Transverse colon (tissue), 4 donors: ENCODE results near the gene LINGO1. TPM values are rescaled to one million over a fixed set of nuclear protein-coding genes. Genes with fewer than 3 reads are reported as not detected.

Experiments used
- DNase-seq: peaks from one replicate; pipeline ENCODE4 v3.0.0-alpha.2; 2019
- H3K27ac ChIP-seq, 4 donors: fragments of 200-600 bp; sonication (generic); 2 replicates each; pipeline ENCODE4 v1.5.1; 2016 to 2018; ENCODE audit warnings: inconsistent platforms in 4 of 4
- H3K27me3 ChIP-seq: fragments of 200-600 bp; sonication (generic); 2 replicates; pipeline ENCODE4 v1.5.1; 2017; ENCODE audit warnings: inconsistent platforms
- H3K36me3 ChIP-seq, 4 donors: fragments of 200-600 bp; sonication (generic); 2 replicates each; pipeline ENCODE4 v1.5.1; 2017 to 2019; ENCODE audit warnings: inconsistent platforms in 4 of 4
- H3K4me1 ChIP-seq, 4 donors: fragments of 200-600 bp; sonication (generic); 2 replicates each; pipeline ENCODE4 v1.5.1; 2017 to 2020; ENCODE audit warnings: inconsistent platforms in 4 of 4
- H3K4me3 ChIP-seq, 4 donors: fragments of 200-600 bp; sonication (generic); 1 replicate in 1 of 4; 2 replicates in 3 of 4; pipeline versions ENCODE4 v1.5.1 to v1.6.1; 2017 to 2019; ENCODE audit warnings: inconsistent platforms in 4 of 4
- H3K9me3 ChIP-seq, 2 donors: fragments of 200-600 bp; sonication (generic); 2 replicates each; pipeline ENCODE4 v1.5.1; 2017 to 2019; ENCODE audit warnings: inconsistent platforms in 2 of 2
- CTCF ChIP-seq, 5 experiments: fragments of 200-600 bp in 3 of 5; fragments of 450-650 bp in 2 of 5; sonication (generic) in 3 of 5; IDR thresholded peaks; 1 replicate in 2 of 5; 2 replicates in 3 of 5; pipeline ENCODE4 v1.5.1; 2016 to 2017; ENCODE audit warnings: antibody characterized with exemption in 5 of 5, inconsistent platforms in 3 of 5, mild to moderate bottlenecking in 2 of 5, moderate library complexity in 1 of 5
- EP300 ChIP-seq: sonication (generic); formaldehyde crosslinking; IDR thresholded peaks from one replicate; pipeline ENCODE4 v1.6.1; 2017; ENCODE audit warnings: antibody characterized with exemption, low read depth
- POLR2A ChIP-seq: fragments of 450-650 bp; IDR thresholded peaks from one replicate; pipeline ENCODE4 v1.6.1; 2016; ENCODE audit warnings: antibody characterized with exemption, mild to moderate bottlenecking, moderate library complexity
- POLR2AphosphoS5 ChIP-seq, 3 donors: sonication (generic); formaldehyde crosslinking; IDR thresholded peaks; one replicate each; pipeline ENCODE4 v1.6.1; 2016; ENCODE audit warnings: antibody characterized with exemption in 3 of 3
- WGBS, 2 donors: methylation state at CpG; one replicate each; pipeline ENCODE4 v1.1.5; 2018; ENCODE audit warnings: low coverage in 1 of 2; 5-methylcytosine and 5-hydroxymethylcytosine counted together
- in situ Hi-C, 4 donors: fragments of 200-750 bp; cut with MboI; loops; one replicate each; pipeline versions ENCODE4 v1.15.0 to v1.15.1; 2017; ENCODE audit warnings: low sequenced_read_pairs in 3 of 4, low pct_ligation_motif_present in 1 of 4, low pct_unique_long_range_greater_than_20kb in 1 of 4
- intact Hi-C: fragments of 100-400 bp; cut with DNase I; formaldehyde crosslinking; loops from one replicate; pipeline ENCODE4 v1.15.1; 2023; ENCODE audit warnings: low total_unique reads
- total RNA-seq, 4 donors: library from RNA; depleted of rRNA; stranded (reverse); fragments of >200 nt; gene quantifications; one replicate each; pipeline ENCODE4 v1.1.0, GENCODE V29; 2016

Gene LINGO1
- total RNA-seq, 4 donors from 2014 or later: 0.27 to 0.95 TPM; not detected in 2

GRCh38 chr15:77604973-77605372, 27.7 kb downstream of the LINGO1 start:
- DNase-seq: no peak
- Histone ChIP-seq H3K36me3 (no peaks in the 10 kb centered on the region), H3K4me3 (no peak overlapping the region), H3K27ac (no peak overlapping the region), H3K4me1 (peaks cover 10 to 47% (median 26%) of the 10 kb centered on the region in 4 donors), H3K9me3 (no peaks in the 10 kb centered on the region), H3K27me3 (no peaks in the 10 kb centered on the region)
- TF ChIP-seq POLR2A: no peak
- no peak for TF ChIP-seq CTCF (IDR thresholded peaks at IDR 0.05)
- no peak for TF ChIP-seq POLR2AphosphoS5 (IDR thresholded peaks at IDR 0.05)
- TF ChIP-seq EP300: no peak
- 31% methylated on average over 2 of the region's 2 CpGs; no CpG with 5 or more reads in 1 of the 2 donors for WGBS, 2 donors
- in situ Hi-C loops (no loop called here), intact Hi-C loops (no loop called here)

GRCh38 chr15:77603611-77604336, 28.9 kb downstream of the LINGO1 start:
- H3K9me3 ChIP-seq: no peaks in the 10 kb centered on the region
- in situ Hi-C loops (no loop called here), intact Hi-C loops (no loop called here)
- WGBS, 2 donors: 58 to 78% methylated on average over 4 to 14 of the region's 14 CpGs
- TF ChIP-seq EP300 (no peak), CTCF (IDR thresholded peaks at IDR 0.05) (no peak), POLR2A (no peak), POLR2AphosphoS5 (IDR thresholded peaks at IDR 0.05) (no peak)
- no peaks in the 10 kb centered on the region for H3K27me3 ChIP-seq
- no peak for DNase-seq
- no peaks in the 10 kb centered on the region for H3K36me3 ChIP-seq
- H3K27ac ChIP-seq: no peak overlapping the region
- H3K4me1 ChIP-seq: peaks cover 10 to 37% (median 17%) of the 10 kb centered on the region in 4 donors
- no peak overlapping the region for H3K4me3 ChIP-seq

- H3K27ac ChIP-seq: no peak overlapping the region
- H3K4me1 ChIP-seq: peaks cover 9 to 27% (median 16%) of the 10 kb centered on the region in 4 donors
- no peaks in the 10 kb centered on the region for H3K36me3 ChIP-seq
- WGBS, 2 donors: 100% methylated on average over 1 of the region's 1 CpG; no CpG with 5 or more reads in 1 of the 2 donors
- no peak for DNase-seq
- H3K9me3 ChIP-seq: no peaks in the 10 kb centered on the region
- no peak for TF ChIP-seq POLR2A
- no peak for TF ChIP-seq CTCF (IDR thresholded peaks at IDR 0.05)
- TF ChIP-seq POLR2AphosphoS5 (IDR thresholded peaks at IDR 0.05): no peak
- no peak for TF ChIP-seq EP300
- in situ Hi-C loops: no loop called here
- intact Hi-C loops: no loop called here
- no peaks in the 10 kb centered on the region for H3K27me3 ChIP-seq
- no peak overlapping the region for H3K4me3 ChIP-seq
Observed at GRCh38 chr15:77602800-77603199, 29.9 kb downstream of the LINGO1 start.

GRCh38 chr15:77599899-77600298, 32.8 kb downstream of the LINGO1 start:
- TF ChIP-seq EP300 (no peak), CTCF (IDR thresholded peaks at IDR 0.05) (no peak), POLR2A (no peak), POLR2AphosphoS5 (IDR thresholded peaks at IDR 0.05) (no peak)
- peak; percentile 33 for DNase-seq
- H3K36me3 ChIP-seq: no peaks in the 10 kb centered on the region
- intact Hi-C loops: no loop called here
- H3K27me3 ChIP-seq: no peaks in the 10 kb centered on the region
- 40 to 76% methylated on average over 1 to 5 of the region's 5 CpGs for WGBS, 2 donors
- no peaks in the 10 kb centered on the region for H3K4me1 ChIP-seq
- in situ Hi-C loops: no loop called here
- no peaks in the 10 kb centered on the region for H3K9me3 ChIP-seq
- H3K4me3 ChIP-seq: no peak overlapping the region
- peak overlapping the region; percentile 7 to 44 (median 14) for H3K27ac ChIP-seq
